Measurements from ENCODE around the gene FCHSD1. TPM values are rescaled to one million over a fixed set of nuclear protein-coding genes. Genes with fewer than 3 reads are reported as not detected.

Gene FCHSD1
- total RNA-seq, 1 experiment from 2014 or later: 7.5 TPM

Other genes with a start within 250 kb of the FCHSD1 start
- gene PCDHGA9, start 248.6 kb downstream of the FCHSD1 start, total RNA-seq (2014; rRNA removed; shearing (Covaris generic)): 1.2 TPM in 1 of 2 replicates, not detected in the other
- 1.3 and 2.5 TPM in 2 replicates for gene PCDHGB6, start 243.4 kb downstream of the FCHSD1 start, total RNA-seq (2014; rRNA removed; shearing (Covaris generic))
- gene PCDHGA10, start 238.4 kb downstream of the FCHSD1 start, total RNA-seq (2014; rRNA removed; shearing (Covaris generic)): 0.06 and 0.30 TPM in 2 replicates
- 0.06 and 0.17 TPM in 2 replicates for gene PCDHGB7, start 233.7 kb downstream of the FCHSD1 start, total RNA-seq (2014; rRNA removed; shearing (Covaris generic))
- gene PCDHGA11, start 230.4 kb downstream of the FCHSD1 start, total RNA-seq (2014; rRNA removed; shearing (Covaris generic)): 15.0 TPM in 2 replicates
- not detected in 2 replicates for gene PCDHGA12, start 220.9 kb downstream of the FCHSD1 start, total RNA-seq (2014; rRNA removed; shearing (Covaris generic))
- 37.0 and 41.5 TPM in 2 replicates for gene PCDHGC3, start 175.5 kb downstream of the FCHSD1 start, total RNA-seq (2014; rRNA removed; shearing (Covaris generic))
- gene PCDHGC4, start 166.4 kb downstream of the FCHSD1 start, total RNA-seq (2014; rRNA removed; shearing (Covaris generic)): 0.18 and 0.23 TPM in 2 replicates
- 0.06 and 0.09 TPM in 2 replicates for gene PCDHGC5, start 162.3 kb downstream of the FCHSD1 start, total RNA-seq (2014; rRNA removed; shearing (Covaris generic))
- gene DIAPH1, start 32.4 kb downstream of the FCHSD1 start, total RNA-seq (2014; rRNA removed; shearing (Covaris generic)): 40.7 and 43.5 TPM in 2 replicates
- gene HDAC3, start 14.6 kb downstream of the FCHSD1 start, total RNA-seq (2014; rRNA removed; shearing (Covaris generic)): 62.0 and 62.6 TPM in 2 replicates
- gene RELL2, start 14.4 kb downstream of the FCHSD1 start, total RNA-seq (2014; rRNA removed; shearing (Covaris generic)): 2.6 and 3.4 TPM in 2 replicates
- 1.7 and 3.0 TPM in 2 replicates for gene ARAP3, start 30.8 kb upstream of the FCHSD1 start, total RNA-seq (2014; rRNA removed; shearing (Covaris generic))
- 2.7 and 4.1 TPM in 2 replicates for gene PCDH1, start 227.0 kb upstream of the FCHSD1 start, total RNA-seq (2014; rRNA removed; shearing (Covaris generic))

Measured in Daoy (cell line).